T-cell (primary cell): ENCODE measurements around the gene DLG2. TPM values are rescaled to one million over a fixed set of nuclear protein-coding genes. Genes with fewer than 3 reads are reported as not detected.
A peak's percentile ranks its signal among the peaks of the same experiment; 100 is the strongest.

Experiments
- ATAC-seq, 4 experiments: fragments of 200-7000 bp in 3 of 4; fragments of 150-1000 bp in 1 of 4; cut with Tn5 transposase; replicated peaks in 1 of 4; 1 replicate in 3 of 4; 2 replicates in 1 of 4; pipeline ENCODE4 v1.10.0; 2021; ENCODE audit warnings: moderate library complexity in 3 of 4, mild to moderate bottlenecking in 2 of 4, moderate number of reproducible peaks in 1 of 4
- CTCF ChIA-PET, 2 donors: fragments of 300-600 bp; sonication (Branson Sonifier 250); formaldehyde crosslinking; loops; one replicate each; lab custom pipeline; 2022; ENCODE audit warnings: antibody characterized with exemption in 2 of 2; lab: Charles Lee
- POLR2A ChIA-PET, 2 donors: fragments of 300-600 bp; sonication (Branson Sonifier 250); formaldehyde crosslinking; loops; one replicate each; lab custom pipeline; 2022; ENCODE audit warnings: antibody characterized with exemption in 2 of 2; lab: Charles Lee
- DNase-seq, 35 experiments: peaks; one replicate each; pipeline versions ENCODE4 v3.0.0 to v3.0.0-alpha.2; 2013 to 2023
- H3K27ac ChIP-seq: one replicate; pipeline ENCODE4 v1.5.1; 2013; ENCODE audit warnings: low read length
- H3K27me3 ChIP-seq, 2 experiments: replicated peaks in 1 of 2; 1 replicate in 1 of 2; 2 replicates in 1 of 2; pipeline versions ENCODE4 v1.6.1 to v1.7.0; 2013; ENCODE audit warnings: low read length in 1 of 2, mixed read lengths in 1 of 2; ENCODE audit not compliant: control insufficient read depth in 2 of 2, insufficient read depth in 2 of 2; ENCODE audit errors: extremely low read depth in 1 of 2
- H3K36me3 ChIP-seq, 2 donors: 1 replicate in 1 of 2; 2 replicates in 1 of 2; pipeline versions ENCODE4 v1.6.1 to v1.7.0; 2013; ENCODE audit warnings: low read length in 1 of 2; ENCODE audit not compliant: control insufficient read depth in 2 of 2, insufficient read depth in 1 of 2; ENCODE audit errors: extremely low read depth in 1 of 2
- H3K4me1 ChIP-seq, 2 experiments: 1 replicate in 1 of 2; 2 replicates in 1 of 2; pipeline versions ENCODE4 v1.6.1 to v1.7.0; 2013; ENCODE audit warnings: low read length in 2 of 2, mixed read lengths in 1 of 2; ENCODE audit not compliant: insufficient read depth in 2 of 2, control insufficient read depth in 1 of 2; ENCODE audit errors: extremely low read depth in 1 of 2
- H3K4me3 ChIP-seq, 2 donors: 1 replicate in 1 of 2; 2 replicates in 1 of 2; pipeline versions ENCODE4 v1.5.1 to v1.7.0; 2013; ENCODE audit warnings: mild to moderate bottlenecking in 2 of 2, low read length in 1 of 2, moderate library complexity in 1 of 2; ENCODE audit not compliant: control insufficient read depth in 1 of 2; ENCODE audit errors: extremely low read depth in 1 of 2
- H3K9me3 ChIP-seq: 2 replicates; pipeline ENCODE4 v1.7.0; 2013
- H3K27ac Mint-ChIP-seq, 2 donors: one replicate each; pipeline ENCODE4 v1.8.0; 2020 to 2021; ENCODE audit warnings: mild to moderate bottlenecking in 2 of 2, mixed read lengths in 2 of 2
- H3K27me3 Mint-ChIP-seq, 2 donors: one replicate each; pipeline ENCODE4 v1.8.0; 2021 to 2022; ENCODE audit warnings: mixed read lengths in 2 of 2
- H3K36me3 Mint-ChIP-seq: one replicate; pipeline ENCODE4 v1.8.0; 2021; ENCODE audit warnings: mixed read lengths
- H3K4me1 Mint-ChIP-seq, 3 donors: one replicate each; pipeline ENCODE4 v1.8.0; 2020 to 2022; ENCODE audit warnings: mixed read lengths in 3 of 3, mild to moderate bottlenecking in 1 of 3
- H3K4me3 Mint-ChIP-seq, 3 donors: one replicate each; pipeline ENCODE4 v1.8.0; 2020 to 2022; ENCODE audit warnings: mild to moderate bottlenecking in 3 of 3, mixed read lengths in 3 of 3, moderate library complexity in 3 of 3
- H3K9me3 Mint-ChIP-seq, 3 donors: one replicate each; pipeline ENCODE4 v1.8.0; 2020 to 2022; ENCODE audit warnings: mixed read lengths in 3 of 3
- WGBS: methylation state at CpG from one replicate; pipeline ENCODE4 v1.1.5; 2013; ENCODE audit warnings: missing lambda C conversion rate; ENCODE audit not compliant: insufficient coverage; 5-methylcytosine and 5-hydroxymethylcytosine counted together
- total RNA-seq, 35 experiments: library from RNA in 6 of 35; stranded (reverse) in 6 of 35; fragments of 120-200 nt in 1 of 35; gene quantifications; one replicate each; pipeline versions ENCODE4 v1.2.1 to v1.2.4 and lab custom pipeline; 2013 to 2026

DLG2 gene
- total RNA-seq, 5 donors from 2014 or later (not counting 1 experiment from before 2014, with no cell fraction given): 2.3 to 4.1 (median 2.9) TPM

DNA sequence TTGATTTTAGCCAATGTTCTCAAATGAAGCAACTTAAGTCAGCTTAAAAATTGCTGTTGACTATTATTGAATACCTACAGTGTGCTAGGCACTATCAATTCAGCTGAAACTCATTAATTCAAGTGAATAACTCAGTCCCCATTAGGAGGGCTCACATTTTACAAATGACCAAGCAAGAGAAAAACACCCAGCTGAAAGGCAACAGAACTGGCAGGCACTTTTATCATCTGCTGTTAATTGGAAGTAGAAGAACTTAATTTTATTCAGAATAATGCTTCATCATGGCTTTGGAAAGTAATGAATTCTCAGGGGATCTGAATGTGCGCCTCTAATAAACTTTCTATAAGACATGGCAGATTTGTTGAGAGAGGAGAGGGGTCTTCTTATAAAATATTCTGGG lies 1066.9 kb downstream of the DLG2 start:
- Histone ChIP-seq H3K9me3 (no peaks in the 10 kb centered on the region), H3K4me1 (no peaks in the 10 kb centered on the region), H3K36me3 (no peaks in the 10 kb centered on the region), H3K27me3 (no peaks in the 10 kb centered on the region), H3K4me3 (no peak overlapping the region), H3K27ac (no peak overlapping the region)
- Mint-ChIP-seq H3K27ac (no peak overlapping the region), H3K27me3 (no peaks in the 10 kb centered on the region), H3K9me3 (no peaks in the 10 kb centered on the region), H3K36me3 (no peaks in the 10 kb centered on the region), H3K4me3 (no peak overlapping the region), H3K4me1 (no peaks in the 10 kb centered on the region)
- ATAC-seq (no peak), DNase-seq (no peak)
- POLR2A ChIA-PET: interaction anchor here in 1 of 2 donors (0.6 kb wide), 1 partner anchor 14 kb away, joined by 3 read pairs; no protein-coding TSS in a partner anchor
- WGBS: no CpG with 5 or more reads among the region's 1 CpG
- CTCF ChIA-PET: no interaction called here

DNA sequence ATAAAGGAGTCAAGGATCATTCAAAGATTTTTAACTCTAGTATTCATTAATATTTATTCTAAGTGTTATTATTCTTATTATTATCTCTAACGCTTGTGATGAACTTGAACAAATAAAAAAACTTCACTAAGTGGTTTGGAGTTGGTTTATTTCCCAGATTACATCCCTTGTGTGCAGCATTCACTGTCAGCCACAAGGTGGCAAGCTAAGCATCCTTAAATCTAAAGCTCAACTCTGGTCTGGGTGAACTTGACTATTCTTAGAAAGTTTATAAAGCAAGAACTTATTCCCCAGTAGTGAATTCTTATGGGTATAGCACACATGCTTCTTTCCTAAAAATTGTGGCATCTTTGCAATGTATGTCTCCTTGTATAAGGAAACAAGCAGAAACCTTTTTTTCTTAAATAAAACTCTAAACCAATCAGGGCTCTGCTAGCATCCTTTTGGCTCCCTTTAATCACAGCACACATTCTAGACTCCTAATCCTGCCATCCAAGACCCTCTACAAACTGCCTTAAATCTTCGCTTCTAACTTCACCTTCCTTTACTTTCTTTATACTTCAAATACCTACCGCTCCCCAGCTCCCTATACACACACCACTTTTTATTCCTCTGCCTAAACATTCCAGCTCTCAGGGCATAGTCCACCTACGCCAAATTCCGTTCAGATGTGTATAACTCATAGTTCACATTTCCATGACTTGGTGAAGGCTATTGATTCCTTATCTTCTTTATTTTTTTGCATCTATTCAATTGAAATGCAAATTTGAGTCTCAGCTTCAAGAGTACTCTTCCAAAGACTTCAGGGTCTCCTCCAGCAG lies 1068.8 kb downstream of the DLG2 start:
- ChIA-PET CTCF (interaction anchor here in 1 of 2 donors (0.6 to 0.8 kb wide), 2 partner anchors 1032 to 1417 kb away, joined by 4 read pairs; no protein-coding TSS in a partner anchor), POLR2A (no interaction called here)
- whole genome bisulfite sequencing: 73% methylated on average over 2 of the region's 5 CpGs
- Mint-ChIP-seq H3K4me1 (no peaks in the 10 kb centered on the region), H3K36me3 (no peaks in the 10 kb centered on the region), H3K4me3 (no peak overlapping the region), H3K27ac (no peak overlapping the region), H3K9me3 (peaks cover 0 to 4% (median 0%) of the 10 kb centered on the region in 3 donors), H3K27me3 (no peaks in the 10 kb centered on the region)
- Histone ChIP-seq H3K27ac (no peak overlapping the region), H3K9me3 (no peaks in the 10 kb centered on the region), H3K4me3 (no peak overlapping the region), H3K27me3 (no peaks in the 10 kb centered on the region), H3K36me3 (no peaks in the 10 kb centered on the region), H3K4me1 (no peaks in the 10 kb centered on the region)
- ATAC-seq (no peak), DNase-seq (peak in 1 of 35 experiments; percentile 5)

GRCh38 chr11:84552791-84553190 lies 1074.4 kb downstream of the DLG2 start:
- no peaks in the 10 kb centered on the region for H3K27me3 ChIP-seq
- H3K27ac ChIP-seq: no peak overlapping the region
- Mint-ChIP-seq H3K4me1 (no peaks in the 10 kb centered on the region), H3K27ac (no peak overlapping the region), H3K4me3 (no peak overlapping the region), H3K9me3 (peaks cover 10 to 16% (median 14%) of the 10 kb centered on the region in 3 donors), H3K27me3 (no peaks in the 10 kb centered on the region), H3K36me3 (no peaks in the 10 kb centered on the region)
- ChIA-PET CTCF (no interaction called here), POLR2A (no interaction called here)
- no peaks in the 10 kb centered on the region for H3K4me1 ChIP-seq
- no peaks in the 10 kb centered on the region for H3K36me3 ChIP-seq
- WGBS: 96% methylated on average over 2 of the region's 2 CpGs
- H3K4me3 ChIP-seq: no peak overlapping the region
- DNase-seq (no peak), ATAC-seq (no peak)
- H3K9me3 ChIP-seq: no peaks in the 10 kb centered on the region

- no peaks in the 10 kb centered on the region for H3K36me3 ChIP-seq
- Mint-ChIP-seq H3K9me3 (peaks cover 13 to 26% (median 25%) of the 10 kb centered on the region in 3 donors), H3K4me1 (no peaks in the 10 kb centered on the region), H3K27me3 (no peaks in the 10 kb centered on the region), H3K27ac (no peak overlapping the region), H3K36me3 (no peaks in the 10 kb centered on the region), H3K4me3 (no peak overlapping the region)
- no peak overlapping the region for H3K27ac ChIP-seq
- ChIA-PET CTCF (no interaction called here), POLR2A (no interaction called here)
- H3K4me3 ChIP-seq: no peak overlapping the region
- ATAC-seq (no peak), DNase-seq (peak in 1 of 35 experiments; percentile 1)
- H3K27me3 ChIP-seq: no peaks in the 10 kb centered on the region
- H3K4me1 ChIP-seq: no peaks in the 10 kb centered on the region
- WGBS: 19% methylated on average over 2 of the region's 3 CpGs
- no peaks in the 10 kb centered on the region for H3K9me3 ChIP-seq
Measured at GRCh38 chr11:84549217-84549616, 1077.9 kb downstream of the DLG2 start.

- 62% methylated on average over 2 of the region's 2 CpGs for WGBS
- Mint-ChIP-seq H3K27me3 (no peaks in the 10 kb centered on the region), H3K4me1 (no peaks in the 10 kb centered on the region), H3K36me3 (no peaks in the 10 kb centered on the region), H3K27ac (no peak overlapping the region), H3K9me3 (peaks cover 13 to 18% (median 14%) of the 10 kb centered on the region in 3 donors), H3K4me3 (no peak overlapping the region)
- Histone ChIP-seq H3K4me3 (no peak overlapping the region), H3K36me3 (no peaks in the 10 kb centered on the region), H3K9me3 (no peaks in the 10 kb centered on the region), H3K4me1 (no peaks in the 10 kb centered on the region), H3K27ac (no peak overlapping the region), H3K27me3 (no peaks in the 10 kb centered on the region)
- CTCF ChIA-PET: no interaction called here
- DNase-seq (no peak), ATAC-seq (no peak)
- POLR2A ChIA-PET: no interaction called here
Measured at GRCh38 chr11:84544566-84544965, 1082.6 kb downstream of the DLG2 start.

DNA sequence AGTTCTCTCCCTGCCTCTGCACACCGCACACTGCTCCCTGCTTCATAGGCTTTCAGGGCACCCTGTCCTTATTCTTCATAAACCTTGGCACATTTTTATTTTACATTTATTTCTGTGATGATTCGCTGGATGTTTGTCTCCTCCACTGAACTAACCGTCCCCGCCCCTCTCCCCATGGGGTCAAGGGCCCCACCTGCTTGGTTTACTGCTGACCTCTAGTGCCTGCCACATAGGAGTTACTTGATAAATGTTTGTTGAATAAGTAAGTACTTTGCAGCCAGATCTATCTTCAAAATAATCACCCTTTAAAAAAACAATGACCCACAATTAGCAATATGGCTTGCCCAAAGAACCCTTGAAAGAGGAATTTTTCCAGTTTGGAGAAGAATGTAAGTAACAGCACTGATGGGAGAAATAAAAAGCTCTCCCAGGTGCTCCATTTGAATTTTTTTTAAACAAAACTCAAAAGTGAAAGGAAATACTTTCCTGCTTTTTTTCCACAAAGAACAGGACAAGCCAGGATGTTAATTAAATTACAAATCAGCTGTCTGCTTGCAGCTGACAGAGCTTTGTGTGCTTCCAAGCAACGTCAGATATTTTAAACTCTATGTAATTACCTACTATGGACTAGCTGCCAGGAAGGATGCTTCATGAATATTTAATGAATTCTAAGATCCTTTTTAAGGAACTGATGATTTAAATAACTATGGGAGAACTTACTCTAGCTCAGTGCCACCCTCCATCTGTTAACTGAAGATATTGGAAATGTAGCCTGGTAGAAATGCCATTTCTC lies 1083.6 kb downstream of the DLG2 start:
- Mint-ChIP-seq H3K27ac (no peak overlapping the region), H3K4me1 (no peaks in the 10 kb centered on the region), H3K36me3 (no peaks in the 10 kb centered on the region), H3K9me3 (peaks cover 11 to 18% (median 14%) of the 10 kb centered on the region in 3 donors), H3K27me3 (no peaks in the 10 kb centered on the region), H3K4me3 (no peak overlapping the region)
- 100% methylated on average over 1 of the region's 5 CpGs for WGBS
- CTCF ChIA-PET: no interaction called here
- ATAC-seq (no peak), DNase-seq (no peak)
- POLR2A ChIA-PET: no interaction called here
- no peaks in the 10 kb centered on the region for H3K27me3 ChIP-seq
- no peaks in the 10 kb centered on the region for H3K9me3 ChIP-seq
- H3K4me3 ChIP-seq: no peak overlapping the region
- H3K4me1 ChIP-seq: no peaks in the 10 kb centered on the region
- no peaks in the 10 kb centered on the region for H3K36me3 ChIP-seq
- H3K27ac ChIP-seq: no peak overlapping the region
